ENCODE results near the gene PPP3R2.

Gene PPP3R2

GRCh38 chr9:101567725-101568350 lies 26.9 kb downstream of the PPP3R2 start:
- no peaks in the 10 kb centered on the region for H3K9me3 ChIP-seq (ENCODE audit: insufficient read depth, low read length)
- H3K36me3 ChIP-seq (ENCODE audit: low read length): peaks cover 6% of the 10 kb centered on the region; the same call in 1 of the 2 replicates
- TF ChIP-seq EZH2phosphoT487 (conservative IDR thresholded peaks at IDR 0.05; ENCODE audit: low read length): no peak
- no peak for TF ChIP-seq CTCF (IDR thresholded peaks at IDR 0.05; ENCODE audit: insufficient read depth, low read length, poor library complexity, severe bottlenecking)

GRCh38 chr9:101566904-101567724 lies 27.7 kb downstream of the PPP3R2 start:
- Histone ChIP-seq H3K36me3 (ENCODE audit: low read length) (peaks cover 12% of the 10 kb centered on the region; the same call in 1 of the 2 replicates), H3K27ac (ENCODE audit: low read depth, low read length) (no peak overlapping the region)

More at GRCh38 chr9:101567725-101568350, 26.9 kb downstream of the PPP3R2 start:
- Histone ChIP-seq H3F3A (ENCODE audit: insufficient read depth) (no peaks in the 10 kb centered on the region), H3K9ac (ENCODE audit: low read length) (no peak overlapping the region), H3K27me3 (ENCODE audit: low read length) (no peaks in the 10 kb centered on the region), H3K27ac (ENCODE audit: low read depth, low read length) (no peak overlapping the region), H4K20me1 (ENCODE audit: low read depth, low read length) (no peaks in the 10 kb centered on the region), H2AFZ (ENCODE audit: low read depth, low read length, severe bottlenecking) (no peak overlapping the region), H3K79me2 (ENCODE audit: insufficient read depth, low read length) (no peaks in the 10 kb centered on the region), H3K4me3 (ENCODE audit: insufficient read depth, low read length, poor library complexity, severe bottlenecking) (no peak overlapping the region), H3K4me2 (ENCODE audit: low read depth, low read length, poor library complexity, severe bottlenecking) (no peak overlapping the region), H3K9me2 (replicated peaks; ENCODE audit: insufficient read depth, low read length) (no peaks in the 10 kb centered on the region)

GRCh38 chr9:101564252-101564651 lies 30.5 kb downstream of the PPP3R2 start:
- TF ChIP-seq CTCF (IDR thresholded peaks at IDR 0.05; ENCODE audit: insufficient read depth, low read length, poor library complexity, severe bottlenecking) (no peak), EZH2phosphoT487 (conservative IDR thresholded peaks at IDR 0.05; ENCODE audit: low read length) (no peak)

More at GRCh38 chr9:101566904-101567724, 27.7 kb downstream of the PPP3R2 start:
- H4K20me1 ChIP-seq (ENCODE audit: low read depth, low read length): no peaks in the 10 kb centered on the region
- H3K4me2 ChIP-seq (ENCODE audit: low read depth, low read length, poor library complexity, severe bottlenecking): no peak overlapping the region
- no peak overlapping the region for H3K4me3 ChIP-seq (ENCODE audit: insufficient read depth, low read length, poor library complexity, severe bottlenecking)
- H3K9ac ChIP-seq (ENCODE audit: low read length): no peak overlapping the region
- H3F3A ChIP-seq (ENCODE audit: insufficient read depth): no peaks in the 10 kb centered on the region
- no peaks in the 10 kb centered on the region for H3K9me3 ChIP-seq (ENCODE audit: insufficient read depth, low read length)
- H3K27me3 ChIP-seq (ENCODE audit: low read length): no peaks in the 10 kb centered on the region
- no peaks in the 10 kb centered on the region for H3K79me2 ChIP-seq (ENCODE audit: insufficient read depth, low read length)
- H2AFZ ChIP-seq (ENCODE audit: low read depth, low read length, severe bottlenecking): no peak overlapping the region
- no peaks in the 10 kb centered on the region for H3K9me2 ChIP-seq (replicated peaks; ENCODE audit: insufficient read depth, low read length)
- TF ChIP-seq CTCF (IDR thresholded peaks at IDR 0.05; ENCODE audit: insufficient read depth, low read length, poor library complexity, severe bottlenecking) (peak; percentile 25), EZH2phosphoT487 (conservative IDR thresholded peaks at IDR 0.05; ENCODE audit: low read length) (no peak)

More at GRCh38 chr9:101564252-101564651, 30.5 kb downstream of the PPP3R2 start:
- no peak overlapping the region for H3K27ac ChIP-seq (ENCODE audit: low read depth, low read length)
- no peak overlapping the region for H3K9ac ChIP-seq (ENCODE audit: low read length)
- no peak overlapping the region for H3K4me2 ChIP-seq (ENCODE audit: low read depth, low read length, poor library complexity, severe bottlenecking)
- H3K9me2 ChIP-seq (replicated peaks; ENCODE audit: insufficient read depth, low read length): no peaks in the 10 kb centered on the region
- H2AFZ ChIP-seq (ENCODE audit: low read depth, low read length, severe bottlenecking): no peak overlapping the region
- no peaks in the 10 kb centered on the region for H3F3A ChIP-seq (ENCODE audit: insufficient read depth)
- H3K79me2 ChIP-seq (ENCODE audit: insufficient read depth, low read length): no peaks in the 10 kb centered on the region
- no peaks in the 10 kb centered on the region for H3K27me3 ChIP-seq (ENCODE audit: low read length)
- peaks cover 27% of the 10 kb centered on the region; the same call in 1 of the 2 replicates for H3K36me3 ChIP-seq (ENCODE audit: low read length)
- no peaks in the 10 kb centered on the region for H4K20me1 ChIP-seq (ENCODE audit: low read depth, low read length)
- no peak overlapping the region for H3K4me3 ChIP-seq (ENCODE audit: insufficient read depth, low read length, poor library complexity, severe bottlenecking)
- no peaks in the 10 kb centered on the region for H3K9me3 ChIP-seq (ENCODE audit: insufficient read depth, low read length)

Data from SU-DHL-6 (cell line).